H9 (cell line): ENCODE results near the gene GABRA6. TPM values are rescaled to one million over a fixed set of nuclear protein-coding genes. Genes with fewer than 3 reads are reported as not detected.

Experiments used
- DNase-seq: peaks from one replicate; pipeline ENCODE4 v3.0.0-alpha.2; 2017
- H2AFZ ChIP-seq: one replicate; pipeline ENCODE4 v1.6.1; 2013; ENCODE audit warnings: mild to moderate bottlenecking, low read length, control low read depth, moderate library complexity
- H2AK5ac ChIP-seq: 2 replicates; pipeline ENCODE4 v1.6.1; 2013; ENCODE audit warnings: low read length, control low read depth, mixed read lengths; ENCODE audit not compliant: insufficient read length
- H2BK120ac ChIP-seq: one replicate; pipeline ENCODE4 v1.6.1; 2013; ENCODE audit warnings: low read depth, mild to moderate bottlenecking, low read length, control low read depth, inconsistent platforms; ENCODE audit not compliant: poor library complexity, severe bottlenecking
- H2BK12ac ChIP-seq: 2 replicates; pipeline ENCODE4 v1.6.1; 2013; ENCODE audit warnings: low read length, control low read depth, mixed read lengths, low read depth; ENCODE audit not compliant: insufficient read length
- H2BK15ac ChIP-seq: 2 replicates; pipeline ENCODE4 v1.6.1; 2013; ENCODE audit warnings: low read depth, low read length, control low read depth
- H2BK20ac ChIP-seq: one replicate; pipeline ENCODE4 v1.6.1; 2013; ENCODE audit warnings: low read depth, mild to moderate bottlenecking, low read length, control low read depth, inconsistent platforms; ENCODE audit not compliant: poor library complexity, severe bottlenecking
- H2BK5ac ChIP-seq: 2 replicates; pipeline ENCODE4 v1.6.1; 2013; ENCODE audit warnings: low read length, control low read depth, mixed read lengths; ENCODE audit not compliant: insufficient read length
- H3K14ac ChIP-seq: 2 replicates; pipeline ENCODE4 v1.6.1; 2013; ENCODE audit warnings: low read length, control low read depth; ENCODE audit not compliant: insufficient read depth
- H3K18ac ChIP-seq: 2 replicates; pipeline ENCODE4 v1.6.1; 2013; ENCODE audit warnings: low read depth, mild to moderate bottlenecking, mixed read lengths, low read length, control low read depth; ENCODE audit not compliant: insufficient read length
- H3K23ac ChIP-seq: 2 replicates; pipeline ENCODE4 v1.6.1; 2013; ENCODE audit warnings: low read length, control low read depth, mixed read lengths, low read depth; ENCODE audit not compliant: insufficient read length
- H3K23me2 ChIP-seq: 2 replicates; pipeline ENCODE4 v1.6.1; 2013; ENCODE audit warnings: low read depth, mild to moderate bottlenecking, mixed read lengths, low read length, control low read depth; ENCODE audit not compliant: insufficient read length, poor library complexity, severe bottlenecking
- H3K27ac ChIP-seq: 2 replicates; pipeline ENCODE4 v1.5.1; 2013; ENCODE audit warnings: low read length, control low read depth, mixed read lengths, low read depth; ENCODE audit not compliant: insufficient read length
- H3K27me3 ChIP-seq: 2 replicates; pipeline ENCODE4 v1.6.1; 2013; ENCODE audit warnings: low read length, control low read depth, inconsistent platforms; ENCODE audit not compliant: insufficient read depth
- H3K4ac ChIP-seq: 2 replicates; pipeline ENCODE4 v1.6.1; 2013; ENCODE audit warnings: low read depth, mild to moderate bottlenecking, control low read depth, inconsistent platforms, low read length, moderate library complexity
- H3K4me1 ChIP-seq: 2 replicates; pipeline ENCODE4 v1.6.1; 2013; ENCODE audit warnings: low read length, control low read depth, inconsistent platforms; ENCODE audit not compliant: insufficient read depth
- H3K4me2 ChIP-seq: 2 replicates; pipeline ENCODE4 v1.6.1; 2013; ENCODE audit warnings: low read length, control low read depth, mixed read lengths; ENCODE audit not compliant: insufficient read length, insufficient read depth
- H3K56ac ChIP-seq: 2 replicates; pipeline ENCODE4 v1.6.1; 2013; ENCODE audit warnings: low read depth, mild to moderate bottlenecking, mixed read lengths, low read length, control low read depth; ENCODE audit not compliant: insufficient read length
- H3K79me1 ChIP-seq: 2 replicates; pipeline ENCODE4 v1.6.1; 2013; ENCODE audit warnings: low read depth, mild to moderate bottlenecking, moderate library complexity, low read length, control low read depth, inconsistent platforms; ENCODE audit not compliant: insufficient read depth, poor library complexity, severe bottlenecking
- H3K79me2 ChIP-seq: 2 replicates; pipeline ENCODE4 v1.6.1; 2013; ENCODE audit warnings: low read length, control low read depth, inconsistent platforms; ENCODE audit not compliant: insufficient read depth
- H3K9ac ChIP-seq: 2 replicates; pipeline ENCODE4 v1.6.1; 2013; ENCODE audit warnings: low read length, control low read depth, mixed read lengths; ENCODE audit not compliant: insufficient read length; ENCODE audit errors: extremely low read depth
- H3K9me3 ChIP-seq: one replicate; pipeline ENCODE4 v1.6.1; 2013; ENCODE audit warnings: low read depth, low read length, inconsistent platforms; ENCODE audit not compliant: control insufficient read depth
- H3T11ph ChIP-seq: one replicate; pipeline ENCODE4 v1.6.1; 2013; ENCODE audit warnings: mild to moderate bottlenecking, low read length, control low read depth, inconsistent platforms
- H4K20me1 ChIP-seq: one replicate; pipeline ENCODE4 v1.6.1; 2013; ENCODE audit not compliant: control insufficient read depth, insufficient read length, insufficient read depth
- H4K5ac ChIP-seq: 2 replicates; pipeline ENCODE4 v1.6.1; 2013; ENCODE audit warnings: low read depth, mild to moderate bottlenecking, mixed read lengths, low read length, control low read depth; ENCODE audit not compliant: insufficient read length
- H4K8ac ChIP-seq: replicated peaks from 2 replicates; pipeline ENCODE4 v1.6.1; 2013; ENCODE audit warnings: low read length, control low read depth, mixed read lengths, low read depth; ENCODE audit not compliant: insufficient read length
- H4K91ac ChIP-seq: 2 replicates; pipeline ENCODE4 v1.6.1; 2013; ENCODE audit warnings: low read depth, mild to moderate bottlenecking, moderate library complexity, mixed read lengths, low read length, control low read depth; ENCODE audit not compliant: insufficient read length
- H3K27ac Mint-ChIP-seq, 3 experiments: 2 replicates in 2 of 3; 3 replicates in 1 of 3; pipeline ENCODE4 v1.8.0; 2020 to 2021; ENCODE audit warnings: mixed read lengths in 3 of 3, mild to moderate bottlenecking in 1 of 3, moderate library complexity in 1 of 3
- H3K27me3 Mint-ChIP-seq: 2 replicates; pipeline ENCODE4 v1.8.0; 2021; ENCODE audit warnings: low read depth, mild to moderate bottlenecking, moderate library complexity, mixed read lengths
- H3K36me3 Mint-ChIP-seq, 3 experiments: 2 replicates in 2 of 3; 3 replicates in 1 of 3; pipeline ENCODE4 v1.8.0; 2020 to 2021; ENCODE audit warnings: low read depth in 3 of 3, mixed read lengths in 3 of 3; ENCODE audit not compliant: insufficient read depth in 1 of 3
- H3K4me1 Mint-ChIP-seq, 2 experiments: 2 replicates each; pipeline ENCODE4 v1.8.0; 2020; ENCODE audit warnings: mixed read lengths in 2 of 2
- H3K4me3 Mint-ChIP-seq, 2 experiments: 2 replicates in 1 of 2; 3 replicates in 1 of 2; pipeline ENCODE4 v1.8.0; 2020 to 2021; ENCODE audit warnings: mild to moderate bottlenecking in 2 of 2, mixed read lengths in 2 of 2, moderate library complexity in 1 of 2
- H3K9me3 Mint-ChIP-seq, 2 experiments: 2 replicates in 1 of 2; 3 replicates in 1 of 2; pipeline ENCODE4 v1.8.0; 2020; ENCODE audit warnings: mild to moderate bottlenecking in 2 of 2, mixed read lengths in 2 of 2, moderate library complexity in 1 of 2
- CTCF ChIP-seq: fragments of 200-600 bp; sonication (generic); conservative IDR thresholded peaks from 3 replicates; pipeline ENCODE4 v1.8.0; 2021; ENCODE audit warnings: antibody characterized with exemption, mild to moderate bottlenecking
- WGBS: extraction: QIAGEN DNeasy Blood & Tissue Kit; methylation state at CpG from one replicate; pipeline ENCODE4 v1.1.7; 2013; ENCODE audit warnings: missing lambda C conversion rate, low lambda C conversion rate, mixed read lengths; ENCODE audit not compliant: insufficient read length; ENCODE audit errors: extremely low coverage; 5-methylcytosine and 5-hydroxymethylcytosine counted together
- total RNA-seq: library from RNA; stranded (reverse); gene quantifications from 2 replicates; pipeline ENCODE4 v1.2.1, GENCODE V29; 2021

The GABRA6 gene
- total RNA-seq, 1 experiment from 2014 or later: not detected

GRCh38 chr5:161713042-161713441 lies 27.5 kb downstream of the GABRA6 start:
- Histone ChIP-seq H3K27ac (no peak overlapping the region), H4K91ac (no peak overlapping the region), H4K5ac (no peak overlapping the region), H4K8ac (no peak overlapping the region), H2BK5ac (no peak overlapping the region), H3K23ac (no peak overlapping the region), H3K4me2 (no peak overlapping the region), H3K4me1 (no peaks in the 10 kb centered on the region; the same call in 1 of the 2 replicates), H3K4ac (no peak overlapping the region), H3K9me3 (no peaks in the 10 kb centered on the region), H4K20me1 (no peaks in the 10 kb centered on the region), H3K79me2 (no peaks in the 10 kb centered on the region), H2AK5ac (no peak overlapping the region), H3T11ph (no peak overlapping the region), H3K56ac (no peak overlapping the region), H2BK15ac (no peak overlapping the region), H3K9ac (no peak overlapping the region), H2AFZ (no peak overlapping the region), H3K79me1 (no peaks in the 10 kb centered on the region), H3K27me3 (no peaks in the 10 kb centered on the region), H2BK12ac (no peak overlapping the region), H3K14ac (no peak overlapping the region), H2BK120ac (no peak overlapping the region), H3K18ac (no peak overlapping the region), H3K23me2 (no peaks in the 10 kb centered on the region), H2BK20ac (no peak overlapping the region)
- Mint-ChIP-seq H3K4me1 (peaks cover 7 to 11% of the 10 kb centered on the region in 2 experiments), H3K36me3 (no peaks in the 10 kb centered on the region; a peak in 1 of 7 replicates), H3K27me3 (no peaks in the 10 kb centered on the region), H3K9me3 (peaks cover 0 to 4% of the 10 kb centered on the region in 2 experiments; a peak in 2 of 5 replicates), H3K4me3 (no peak overlapping the region), H3K27ac (peak overlapping the region in 1 of 3 experiments; percentile 60; a peak in 2 of 7 replicates)
- WGBS: no CpG with 5 or more reads among the region's 2 CpGs
- no peak for DNase-seq
- TF ChIP-seq CTCF: no peak
